ENCODE data around the gene CRELD2. TPM values are rescaled to one million over a fixed set of nuclear protein-coding genes. Genes with fewer than 3 reads are reported as not detected.

CRELD2 gene
- total and polyA plus RNA-seq, 2 of the 8 experiments (the other 6 are each of a cell fraction or from before 2014, with no cell fraction given) = 24.5 to 36.6 TPM

GRCh38 chr22:49934891-49935557, 16.6 kb downstream of the CRELD2 start:
- Histone ChIP-seq H3K27me3 (replicated peaks in 1 of 4; ENCODE audit: control insufficient read depth in 3 of 4, extremely low read depth in 1 of 4, insufficient read depth in 3 of 4, low read length in 3 of 4) (peaks cover 0 to 6% (median 5%) of the 10 kb centered on the region in 4 experiments; a peak in 6 of 7 replicates), H2BK5ac (ENCODE audit: low read depth, low read length) (no peak overlapping the region; the same call in 1 of the 2 replicates), H3K4ac (replicated peaks; ENCODE audit: insufficient read length, low read depth, low read length) (peak overlapping the region; percentile 38), H2BK20ac (ENCODE audit: low read length) (no peak overlapping the region), H2BK120ac (replicated peaks; ENCODE audit: low read depth, low read length) (no peak overlapping the region), H3K27ac (ENCODE audit: low read depth, low read length) (no peak overlapping the region), H2AFZ (ENCODE audit: low read length) (no peak overlapping the region), H4K20me1 (replicated peaks in 1 of 2; ENCODE audit: control insufficient read depth in 1 of 2, insufficient read depth in 2 of 2, low read length in 2 of 2) (peaks cover 0 to 7% of the 10 kb centered on the region in 2 experiments), H2AK5ac (ENCODE audit: low read depth, low read length) (no peak overlapping the region), H4K8ac (ENCODE audit: extremely low read depth, insufficient read depth, low read length) (no peak overlapping the region; the same call in 1 of the 2 replicates), H3K4me1 (replicated peaks in 1 of 4; ENCODE audit: control insufficient read depth in 3 of 4, insufficient read depth in 4 of 4, low read length in 3 of 4) (peaks cover 5 to 21% (median 11%) of the 10 kb centered on the region in 4 experiments), H3K9ac (replicated peaks in 1 of 4; ENCODE audit: extremely low read depth in 1 of 4, low read depth in 3 of 4, low read length in 3 of 4) (no peak overlapping the region), H3K18ac (ENCODE audit: extremely low read depth, low read length) (peak overlapping the region; percentile 90), H3K23me2 (ENCODE audit: low read depth, low read length) (peaks cover 8% of the 10 kb centered on the region; the same call in 1 of the 2 replicates), H2BK12ac (ENCODE audit: low read depth, low read length) (peak overlapping the region; percentile 27; the same call in 1 of the 2 replicates), H3K56ac (replicated peaks; ENCODE audit: insufficient read length, low read depth, low read length) (no peak overlapping the region), H3K79me2 (ENCODE audit: control insufficient read depth in 1 of 2, insufficient read depth in 2 of 2, low read length in 2 of 2) (no peaks in the 10 kb centered on the region), H4K91ac (replicated peaks; ENCODE audit: insufficient read length, low read length) (peak overlapping the region; percentile 40), H3K4me3 (ENCODE audit: extremely low read depth in 1 of 4, insufficient read depth in 2 of 4, low read depth in 3 of 4, low read length in 4 of 4) (peak overlapping the region in 2 of 4 experiments; percentile 21 to 61; a peak in 4 of 8 replicates), H3K36me3 (ENCODE audit: control insufficient read depth in 2 of 4, insufficient read depth in 4 of 4, low read length in 3 of 4) (no peaks in the 10 kb centered on the region), H3K23ac (ENCODE audit: insufficient read length) (no peak overlapping the region), H3K79me1 (ENCODE audit: low read depth, low read length) (no peaks in the 10 kb centered on the region; the same call in 1 of the 2 replicates), H3K4me2 (ENCODE audit: insufficient read depth in 1 of 2, low read depth in 2 of 2, low read length in 2 of 2) (peak overlapping the region; percentile 54 to 76; a peak in 3 of 4 replicates), H3K14ac (ENCODE audit: insufficient read length) (no peak overlapping the region), H2BK15ac (ENCODE audit: low read length) (peak overlapping the region; percentile 46; the same call in 1 of the 2 replicates), H3K9me3 (ENCODE audit: insufficient read depth in 2 of 2, low read depth in 1 of 2, low read length in 1 of 2) (no peaks in the 10 kb centered on the region), H4K5ac (ENCODE audit: insufficient read length, low read depth, low read length) (peak overlapping the region; percentile 53)
- ChIA-PET CTCF (ENCODE audit: partially characterized antibody) (no interaction called here), POLR2A (ENCODE audit: partially characterized antibody) (no interaction called here)
- FAIRE-seq (no peak), DNase-seq (ENCODE audit: low read depth in 1 of 2, low spot score in 2 of 2) (peak in 1 of 2 experiments; percentile 77)
- no peak for TF ChIP-seq MAFK (IDR thresholded peaks at IDR 0.05; ENCODE audit: low read depth, low read length)
- no peak for TF ChIP-seq GTF2F1 (IDR thresholded peaks at IDR 0.05; ENCODE audit: borderline replicate concordance, low read depth, low read length)
- TF ChIP-seq E2F6 (IDR thresholded peaks at IDR 0.05) = peak; percentile 35; the same call in 1 of the 2 replicates
- 18% methylated on average over 13 of the region's 56 CpGs; no CpG with 5 or more reads in 1 of the 2 experiments for whole genome bisulfite sequencing, 2 experiments (ENCODE audit: extremely low coverage in 1 of 2, insufficient coverage in 1 of 2, insufficient read length in 1 of 2, insufficient replicate concordance in 2 of 2, low coverage in 1 of 2, low lambda C conversion rate in 2 of 2, missing lambda C conversion rate in 1 of 2)
